Progenitor cell of endocrine pancreas (in vitro differentiated cells): ENCODE results near the gene ASPG. TPM values are rescaled to one million over a fixed set of nuclear protein-coding genes. Genes with fewer than 3 reads are reported as not detected.

Source experiments
- DNase-seq: peaks from one replicate; pipeline ENCODE4 v3.0.0; 2021; ENCODE audit warnings: low spot score; ENCODE audit not compliant: unreplicated experiment
- H3K27ac Mint-ChIP-seq: 2 replicates; pipeline ENCODE4 v1.8.0; 2021; ENCODE audit warnings: mild to moderate bottlenecking, moderate library complexity, mixed read lengths
- H3K27me3 Mint-ChIP-seq: 2 replicates; pipeline ENCODE4 v1.8.0; 2021; ENCODE audit warnings: mixed read lengths
- H3K36me3 Mint-ChIP-seq: 2 replicates; pipeline ENCODE4 v1.8.0; 2022; ENCODE audit warnings: mixed read lengths; ENCODE audit not compliant: insufficient read depth
- H3K4me1 Mint-ChIP-seq: 2 replicates; pipeline ENCODE4 v1.8.0; 2021; ENCODE audit warnings: low read depth, mixed read lengths
- H3K4me3 Mint-ChIP-seq: 2 replicates; pipeline ENCODE4 v1.8.0; 2021; ENCODE audit warnings: low read depth, mild to moderate bottlenecking, moderate library complexity, mixed read lengths
- H3K9me3 Mint-ChIP-seq: 2 replicates; pipeline ENCODE4 v1.8.0; 2021; ENCODE audit warnings: low read depth, mixed read lengths
- total RNA-seq: library from RNA; stranded (reverse); gene quantifications from 2 replicates; pipeline ENCODE4 v1.2.1, GENCODE V29; 2021
- TF ChIP-seq, protein P1 (sequence below): fragments of 200-600 bp; sonication (generic); IDR thresholded peaks from one replicate; pipeline ENCODE4 v1.5.0; 2021; ENCODE audit warnings: antibody characterized with exemption, mild to moderate bottlenecking; ENCODE audit not compliant: unreplicated experiment

The ASPG gene
- total RNA-seq, 1 donor from 2014 or later = not detected

- no peaks in the 10 kb centered on the region for H3K36me3 Mint-ChIP-seq
- TF ChIP-seq, protein P1, sequence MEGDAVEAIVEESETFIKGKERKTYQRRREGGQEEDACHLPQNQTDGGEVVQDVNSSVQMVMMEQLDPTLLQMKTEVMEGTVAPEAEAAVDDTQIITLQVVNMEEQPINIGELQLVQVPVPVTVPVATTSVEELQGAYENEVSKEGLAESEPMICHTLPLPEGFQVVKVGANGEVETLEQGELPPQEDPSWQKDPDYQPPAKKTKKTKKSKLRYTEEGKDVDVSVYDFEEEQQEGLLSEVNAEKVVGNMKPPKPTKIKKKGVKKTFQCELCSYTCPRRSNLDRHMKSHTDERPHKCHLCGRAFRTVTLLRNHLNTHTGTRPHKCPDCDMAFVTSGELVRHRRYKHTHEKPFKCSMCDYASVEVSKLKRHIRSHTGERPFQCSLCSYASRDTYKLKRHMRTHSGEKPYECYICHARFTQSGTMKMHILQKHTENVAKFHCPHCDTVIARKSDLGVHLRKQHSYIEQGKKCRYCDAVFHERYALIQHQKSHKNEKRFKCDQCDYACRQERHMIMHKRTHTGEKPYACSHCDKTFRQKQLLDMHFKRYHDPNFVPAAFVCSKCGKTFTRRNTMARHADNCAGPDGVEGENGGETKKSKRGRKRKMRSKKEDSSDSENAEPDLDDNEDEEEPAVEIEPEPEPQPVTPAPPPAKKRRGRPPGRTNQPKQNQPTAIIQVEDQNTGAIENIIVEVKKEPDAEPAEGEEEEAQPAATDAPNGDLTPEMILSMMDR = no peak
- no peak overlapping the region for H3K27ac Mint-ChIP-seq
- H3K4me1 Mint-ChIP-seq = peaks cover 6% of the 10 kb centered on the region
- no peak overlapping the region for H3K4me3 Mint-ChIP-seq
- no peak for DNase-seq
- no peaks in the 10 kb centered on the region for H3K9me3 Mint-ChIP-seq
- H3K27me3 Mint-ChIP-seq = peaks cover 31% of the 10 kb centered on the region
These were observed 4.2 kb upstream of the ASPG start for GRCh38 chr14:104081261-104081835.

DNA sequence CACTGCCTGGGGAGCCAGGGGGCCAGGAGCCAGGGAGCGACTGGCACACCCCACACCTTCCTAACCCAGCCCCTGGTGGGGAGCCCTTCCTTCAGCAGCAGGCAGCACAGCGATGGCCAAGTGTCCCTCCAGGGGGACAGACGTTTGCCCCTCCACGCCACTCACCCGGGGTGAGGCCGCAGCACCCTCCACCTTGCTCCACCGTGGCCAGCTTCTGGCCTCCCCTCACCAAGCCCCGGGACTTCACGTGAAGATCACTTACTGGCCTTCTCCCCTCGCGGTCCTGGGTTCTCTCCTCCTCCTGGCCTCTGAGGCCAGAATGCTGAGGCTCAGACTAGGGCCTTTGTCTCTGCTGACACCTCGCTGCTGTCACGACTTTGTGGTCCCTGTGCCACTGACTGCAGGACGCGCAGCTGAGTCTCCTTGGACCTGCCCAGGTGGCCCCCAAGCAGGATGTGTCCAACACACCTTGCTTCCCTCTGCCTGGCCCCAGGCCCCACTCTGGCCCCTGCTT is 3.5 kb upstream of the ASPG start:
- DNase-seq = no peak
- H3K27ac Mint-ChIP-seq = no peak overlapping the region
- no peaks in the 10 kb centered on the region for H3K36me3 Mint-ChIP-seq

DNA sequence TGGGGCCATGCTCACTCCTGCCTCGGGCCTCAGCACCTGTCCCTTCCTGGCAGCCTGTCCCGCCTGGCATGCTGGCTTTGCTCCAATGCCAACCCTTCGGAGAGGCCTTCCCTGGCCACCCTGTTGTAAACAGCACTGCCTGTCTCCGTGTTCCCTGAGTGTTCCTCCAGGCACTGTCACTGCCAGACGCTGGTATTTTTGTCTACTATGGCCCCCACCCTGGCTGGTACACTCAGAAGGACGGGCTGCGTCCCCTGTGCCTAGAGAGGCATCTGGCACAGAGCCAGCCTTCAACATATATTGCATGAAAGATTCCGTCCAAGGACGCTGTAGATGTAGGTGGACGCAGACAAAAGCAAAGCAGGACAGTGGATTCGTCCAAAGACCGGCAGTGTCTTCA is 2.7 kb upstream of the ASPG start:
- H3K27me3 Mint-ChIP-seq = peaks cover 26% of the 10 kb centered on the region
- TF ChIP-seq, protein P1 = no peak
- H3K4me1 Mint-ChIP-seq = peaks cover 7% of the 10 kb centered on the region
- H3K27ac Mint-ChIP-seq = no peak overlapping the region
- H3K9me3 Mint-ChIP-seq = no peaks in the 10 kb centered on the region
- DNase-seq = no peak
- no peak overlapping the region for H3K4me3 Mint-ChIP-seq
- H3K36me3 Mint-ChIP-seq = no peaks in the 10 kb centered on the region

More for the DNA sequence above, 3.5 kb upstream of the ASPG start:
- peaks cover 6% of the 10 kb centered on the region for H3K4me1 Mint-ChIP-seq
- no peak overlapping the region for H3K4me3 Mint-ChIP-seq
- TF ChIP-seq, protein P1 = no peak
- H3K27me3 Mint-ChIP-seq = peaks cover 25% of the 10 kb centered on the region
- no peaks in the 10 kb centered on the region for H3K9me3 Mint-ChIP-seq

DNA sequence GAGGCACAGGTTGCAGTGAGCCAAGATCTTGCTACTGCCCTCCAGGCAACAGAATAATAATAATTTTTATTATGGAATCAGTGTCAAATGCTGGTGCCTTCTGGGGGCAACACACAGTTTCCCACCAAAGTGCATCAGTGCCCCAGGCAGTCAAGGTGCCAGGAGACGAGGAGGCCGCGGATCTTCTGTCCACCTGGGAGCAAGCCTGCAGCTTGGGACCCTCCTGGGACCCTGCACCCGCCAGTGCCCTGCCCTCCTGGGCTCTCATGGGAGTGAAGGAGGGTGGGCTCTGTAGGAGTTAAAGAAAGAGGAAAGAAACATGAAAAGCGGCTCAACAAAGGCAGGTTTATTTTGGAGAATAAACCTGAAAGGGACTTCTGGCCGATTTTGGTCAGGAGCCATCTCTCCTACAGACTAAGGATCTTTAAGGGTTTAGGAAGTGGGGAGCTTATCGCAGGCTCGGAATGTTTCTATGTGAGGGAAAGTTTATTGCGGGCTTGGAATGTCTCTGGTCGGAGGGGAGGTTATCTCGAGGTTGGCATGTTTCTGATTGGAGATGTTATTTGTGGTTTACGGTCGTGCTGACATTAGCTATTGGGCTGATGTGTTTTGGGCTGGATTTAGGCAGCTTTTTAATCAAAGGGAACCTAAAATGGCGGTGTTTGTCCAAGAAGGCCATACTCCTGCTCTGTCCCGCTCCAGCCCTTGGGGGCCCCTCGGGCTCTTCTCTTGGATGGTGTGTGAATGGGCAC is 1.1 kb upstream of the ASPG start:
- peaks cover 10% of the 10 kb centered on the region for H3K4me1 Mint-ChIP-seq
- H3K27ac Mint-ChIP-seq = peak overlapping the region; percentile 6
- peaks cover 23% of the 10 kb centered on the region for H3K27me3 Mint-ChIP-seq
- TF ChIP-seq, protein P1 = no peak
- no peaks in the 10 kb centered on the region for H3K36me3 Mint-ChIP-seq
- H3K9me3 Mint-ChIP-seq = no peaks in the 10 kb centered on the region
- H3K4me3 Mint-ChIP-seq = no peak overlapping the region
- no peak for DNase-seq

DNA sequence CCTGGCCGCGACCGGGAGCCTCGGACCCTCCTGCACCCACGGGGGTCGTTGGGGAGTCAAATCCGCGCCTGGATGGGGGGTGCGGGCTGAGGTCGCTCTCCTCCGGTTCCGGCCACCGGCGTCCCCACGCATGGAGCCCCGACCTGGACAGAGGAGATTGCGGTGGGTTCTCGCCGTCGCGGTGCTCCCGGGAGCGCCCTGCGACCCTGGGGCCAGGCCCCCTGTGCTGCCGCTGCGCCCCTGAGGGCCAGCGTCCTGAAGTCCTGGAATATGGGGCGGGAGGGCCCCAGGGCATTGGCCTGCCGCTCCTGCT is 345 bp downstream of the ASPG start:
- Mint-ChIP-seq H3K27me3 (peaks cover 23% of the 10 kb centered on the region), H3K4me1 (peaks cover 10% of the 10 kb centered on the region), H3K36me3 (no peaks in the 10 kb centered on the region), H3K4me3 (no peak overlapping the region), H3K9me3 (no peaks in the 10 kb centered on the region), H3K27ac (no peak overlapping the region)
- TF ChIP-seq, protein P1 = no peak
- DNase-seq = no peak
